HG03139 (cell line): Measurements from ENCODE around the gene PEX19.

Experiments used
- ATAC-seq: cut with Tn5 transposase; IDR thresholded peaks from one replicate; pipeline ENCODE4 v1.9.1; 2021; ENCODE audit not compliant: unreplicated experiment

The PEX19 gene

GRCh38 chr1:160243767-160244166 is 41.2 kb downstream of the PEX19 start:
- no peak for ATAC-seq

GRCh38 chr1:160239582-160240299 is 45.2 kb downstream of the PEX19 start:
- ATAC-seq, result no peak

GRCh38 chr1:160238408-160238807 is 46.5 kb downstream of the PEX19 start:
- ATAC-seq, result no peak

GRCh38 chr1:160237558-160237957 is 47.4 kb downstream of the PEX19 start:
- ATAC-seq, result no peak

- ATAC-seq, result no peak
Measured at GRCh38 chr1:160236806-160237205, 48.1 kb downstream of the PEX19 start.

- ATAC-seq, result no peak
Measured at GRCh38 chr1:160232911-160233310, 52.0 kb downstream of the PEX19 start.

- no peak for ATAC-seq
Measured at GRCh38 chr1:160228431-160228830, 56.5 kb downstream of the PEX19 start.

- ATAC-seq, result no peak
Measured at GRCh38 chr1:160227561-160227960, 57.4 kb downstream of the PEX19 start.

- no peak for ATAC-seq
Measured at GRCh38 chr1:160227034-160227433, 57.9 kb downstream of the PEX19 start.
